Neural cell (in vitro differentiated cells): ENCODE results near the gene SLC6A1. TPM values are rescaled to one million over a fixed set of nuclear protein-coding genes. Genes with fewer than 3 reads are reported as not detected.

Experiments
- H2AFZ ChIP-seq: fragments of 200-600, 300-800 bp; sonication (generic), shearing (Covaris generic); 2 replicates; pipeline ENCODE4 v1.6.0; 2014; ENCODE audit warnings: low read depth, mild to moderate bottlenecking, antibody characterized with exemption, low read length, moderate library complexity
- H3F3A ChIP-seq: fragments of 200-600 bp; shearing (Covaris generic); 2 replicates; pipeline ENCODE4 v1.6.1; 2016; ENCODE audit warnings: mild to moderate bottlenecking, moderate library complexity, mixed read lengths, antibody characterized with exemption, low read length; ENCODE audit not compliant: insufficient read depth, poor library complexity, severe bottlenecking
- H3K27ac ChIP-seq: fragments of 200-600, 300-800 bp; sonication (generic), shearing (Covaris generic); 2 replicates; pipeline ENCODE4 v1.5.1; 2014; ENCODE audit warnings: mild to moderate bottlenecking, low read length, moderate library complexity
- H3K27me3 ChIP-seq: fragments of 300-800, 200-600 bp; sonication (generic), shearing (Covaris generic); 2 replicates; pipeline ENCODE4 v1.6.0; 2014; ENCODE audit warnings: mild to moderate bottlenecking, low read depth, low read length, moderate library complexity; ENCODE audit not compliant: insufficient read depth
- H3K36me3 ChIP-seq: fragments of 300-800, 200-600 bp; sonication (generic), shearing (Covaris generic); 2 replicates; pipeline ENCODE4 v1.5.1; 2014; ENCODE audit warnings: mild to moderate bottlenecking, antibody characterized with exemption, low read length, moderate library complexity; ENCODE audit not compliant: insufficient read depth
- H3K4me2 ChIP-seq: fragments of 300-800, 200-600 bp; sonication (generic), shearing (Covaris generic); 2 replicates; pipeline ENCODE4 v1.6.0; 2014; ENCODE audit warnings: mild to moderate bottlenecking, low read length
- H3K4me3 ChIP-seq: fragments of 300-800, 200-600 bp; sonication (generic), shearing (Covaris generic); 2 replicates; pipeline ENCODE4 v1.5.1; 2014; ENCODE audit warnings: mild to moderate bottlenecking, low read length, moderate library complexity
- H3K79me2 ChIP-seq: fragments of 200-600 bp; shearing (Covaris generic); replicated peaks from 2 replicates; pipeline ENCODE4 v1.6.0; 2014; ENCODE audit warnings: mild to moderate bottlenecking, low read length, moderate library complexity; ENCODE audit not compliant: insufficient read depth
- H3K9ac ChIP-seq: fragments of 300-800, 200-600 bp; sonication (generic), shearing (Covaris generic); 2 replicates; pipeline ENCODE4 v1.6.1; 2016; ENCODE audit warnings: mild to moderate bottlenecking, low read length, mixed read lengths
- H3K9me2 ChIP-seq: fragments of 200-600 bp; shearing (Covaris generic); 2 replicates; pipeline ENCODE4 v1.6.1; 2016; ENCODE audit warnings: mild to moderate bottlenecking, low read length, mixed read lengths; ENCODE audit not compliant: insufficient read depth
- H3K9me3 ChIP-seq: fragments of 200-600, 300-800 bp; sonication (generic), shearing (Covaris generic); 2 replicates; pipeline ENCODE4 v1.6.1; 2016; ENCODE audit warnings: mild to moderate bottlenecking, mixed run types, low read length, moderate library complexity, mixed read lengths
- H4K20me1 ChIP-seq: fragments of 200-600 bp; shearing (Covaris generic); 2 replicates; pipeline ENCODE4 v1.6.1; 2016; ENCODE audit warnings: mild to moderate bottlenecking, mixed run types; ENCODE audit not compliant: insufficient read depth
- CTCF ChIP-seq: fragments of 450-650 bp; IDR thresholded peaks from 2 replicates; pipeline ENCODE4 v1.5.1; 2014; ENCODE audit warnings: antibody characterized with exemption, mild to moderate bottlenecking, moderate library complexity; ENCODE audit not compliant: poor library complexity, severe bottlenecking
- EP300 ChIP-seq: fragments of 450-650 bp; conservative IDR thresholded peaks from 2 replicates; pipeline ENCODE4 v1.6.1; 2014; ENCODE audit warnings: antibody characterized with exemption, mild to moderate bottlenecking, moderate library complexity; ENCODE audit not compliant: poor library complexity, severe bottlenecking
- EZH2 ChIP-seq: fragments of 200-600, 300-800 bp; shearing (Covaris generic), sonication (generic); IDR thresholded peaks from 2 replicates; pipeline ENCODE4 v1.6.1; 2014; ENCODE audit warnings: antibody characterized with exemption, low read length, borderline replicate concordance, mild to moderate bottlenecking; ENCODE audit not compliant: insufficient read depth, poor library complexity, severe bottlenecking
- MXI1 ChIP-seq: fragments of 450-650 bp; conservative IDR thresholded peaks from 2 replicates; pipeline ENCODE4 v1.6.1; 2014; ENCODE audit warnings: antibody characterized with exemption, mild to moderate bottlenecking; ENCODE audit not compliant: poor library complexity, severe bottlenecking
- POLR2AphosphoS5 ChIP-seq: IDR thresholded peaks from 2 replicates; pipeline ENCODE4 v1.6.1; 2012
- RAD21 ChIP-seq: fragments of 450-650 bp; conservative IDR thresholded peaks from 2 replicates; pipeline ENCODE4 v1.6.1; 2014; ENCODE audit warnings: antibody characterized with exemption, mild to moderate bottlenecking, moderate library complexity
- REST ChIP-seq: IDR thresholded peaks from 2 replicates; pipeline ENCODE4 v1.6.1; 2012; ENCODE audit warnings: borderline replicate concordance
- SMC3 ChIP-seq: fragments of 450-650 bp; conservative IDR thresholded peaks from 2 replicates; pipeline ENCODE4 v1.6.1; 2014; ENCODE audit warnings: antibody characterized with exemption, mild to moderate bottlenecking, moderate library complexity; ENCODE audit not compliant: poor library complexity
- TAF1 ChIP-seq: IDR thresholded peaks from 2 replicates; pipeline ENCODE4 v1.6.1; 2012; ENCODE audit warnings: low read depth
- polyA plus RNA-seq: library from polyadenylated mRNA; depleted of rRNA; stranded (reverse); fragments of >200 nt; gene quantifications from 2 replicates; pipeline ENCODE4 v1.2.3, GENCODE V29; 2014

The SLC6A1 gene
- polyA plus RNA-seq, 1 donor from 2014 or later, result 43.2 TPM

- Histone ChIP-seq H3K4me3 (peak overlapping the region; percentile 52), H3K4me2 (peak overlapping the region; percentile 42), H3K36me3 (no peaks in the 10 kb centered on the region), H4K20me1 (no peaks in the 10 kb centered on the region), H3K9me2 (no peaks in the 10 kb centered on the region), H2AFZ (no peak overlapping the region), H3K9me3 (no peaks in the 10 kb centered on the region), H3K79me2 (peaks cover 22% of the 10 kb centered on the region), H3K9ac (peak overlapping the region; percentile 51), H3F3A (no peaks in the 10 kb centered on the region), H3K27me3 (no peaks in the 10 kb centered on the region), H3K27ac (peak overlapping the region; percentile 82)
- peak; percentile 39 for TF ChIP-seq SMC3
- no peak for TF ChIP-seq CTCF
- TF ChIP-seq REST, result peak; percentile 88
- TF ChIP-seq MXI1, result no peak
- peak; percentile 39 for TF ChIP-seq EP300
- no peak for TF ChIP-seq TAF1
- peak; percentile 59 for TF ChIP-seq POLR2AphosphoS5
- TF ChIP-seq EZH2, result no peak
- TF ChIP-seq RAD21, result peak; percentile 41
Observed at GRCh38 chr3:11001020-11001657, 8.6 kb downstream of the SLC6A1 start.

GRCh38 chr3:11001658-11002021 is 9.1 kb downstream of the SLC6A1 start:
- H3K9me2 ChIP-seq, result no peaks in the 10 kb centered on the region
- H3K79me2 ChIP-seq, result peaks cover 18% of the 10 kb centered on the region
- no peak overlapping the region for H2AFZ ChIP-seq
- TF ChIP-seq EZH2 (no peak), RAD21 (no peak), SMC3 (no peak), CTCF (no peak), MXI1 (no peak), POLR2AphosphoS5 (no peak), TAF1 (no peak), REST (no peak), EP300 (no peak)
- H3K9ac ChIP-seq, result peak overlapping the region; percentile 51
- H3K27me3 ChIP-seq, result no peaks in the 10 kb centered on the region
- H4K20me1 ChIP-seq, result no peaks in the 10 kb centered on the region
- H3F3A ChIP-seq, result no peaks in the 10 kb centered on the region
- peak overlapping the region; percentile 82 for H3K27ac ChIP-seq
- no peaks in the 10 kb centered on the region for H3K36me3 ChIP-seq
- no peaks in the 10 kb centered on the region for H3K9me3 ChIP-seq
- H3K4me3 ChIP-seq, result peak overlapping the region; percentile 52
- peak overlapping the region; percentile 42 for H3K4me2 ChIP-seq
